ENCODE data around the gene CLEC16A. TPM values are rescaled to one million over a fixed set of nuclear protein-coding genes. Genes with fewer than 3 reads are reported as not detected.

The CLEC16A gene
- polyA plus RNA-seq, 1 experiment: 11.9 TPM

GRCh38 chr16:11140098-11140375, 195.7 kb downstream of the CLEC16A start:
- CTCF ChIA-PET: interaction anchor here (1.0 to 1.4 kb wide), 2 partner anchors 115 to 218 kb away, joined by 3 to 4 read pairs; no protein-coding TSS in a partner anchor

GRCh38 chr16:11140466-11140865, 196.1 kb downstream of the CLEC16A start:
- ChIA-PET CTCF (no interaction called here), POLR2A (no interaction called here)
- TF ChIP-seq CTCF (IDR thresholded peaks at IDR 0.05; ENCODE audit: low read depth, low read length): no peak

More at GRCh38 chr16:11140098-11140375, 195.7 kb downstream of the CLEC16A start:
- TF ChIP-seq CTCF (IDR thresholded peaks at IDR 0.05; ENCODE audit: low read depth, low read length): no peak
- H3K27ac ChIP-seq (ENCODE audit: low read depth, low read length): no peak overlapping the region
- H3K9me3 ChIP-seq (ENCODE audit: control insufficient read depth, insufficient read depth, low read length): no peaks in the 10 kb centered on the region; the same call in 1 of the 2 replicates
- H3K27me3 ChIP-seq (ENCODE audit: control insufficient read depth, insufficient read depth, low read length): no peaks in the 10 kb centered on the region
- POLR2A ChIA-PET: no interaction called here
- no peak overlapping the region for H3K4me3 ChIP-seq (ENCODE audit: low read depth, low read length)
- DNase-seq (ENCODE audit: low read depth, low spot score): no peak

GRCh38 chr16:11140867-11141266, 196.5 kb downstream of the CLEC16A start:
- ChIA-PET POLR2A (no interaction called here), CTCF (no interaction called here)

More at GRCh38 chr16:11140466-11140865, 196.1 kb downstream of the CLEC16A start:
- Histone ChIP-seq H3K27me3 (ENCODE audit: control insufficient read depth, insufficient read depth, low read length) (no peaks in the 10 kb centered on the region), H3K27ac (ENCODE audit: low read depth, low read length) (no peak overlapping the region), H3K4me3 (ENCODE audit: low read depth, low read length) (no peak overlapping the region), H3K9me3 (ENCODE audit: control insufficient read depth, insufficient read depth, low read length) (no peaks in the 10 kb centered on the region; the same call in 1 of the 2 replicates)
- DNase-seq (ENCODE audit: low read depth, low spot score): no peak

GRCh38 chr16:11141409-11142260, 197.3 kb downstream of the CLEC16A start:
- Histone ChIP-seq H3K4me3 (ENCODE audit: low read depth, low read length) (no peak overlapping the region), H3K9me3 (ENCODE audit: control insufficient read depth, insufficient read depth, low read length) (no peaks in the 10 kb centered on the region; the same call in 1 of the 2 replicates), H3K27ac (ENCODE audit: low read depth, low read length) (no peak overlapping the region), H3K27me3 (ENCODE audit: control insufficient read depth, insufficient read depth, low read length) (no peaks in the 10 kb centered on the region)
- ChIA-PET POLR2A (no interaction called here), CTCF (no interaction called here)
- no peak for TF ChIP-seq CTCF (IDR thresholded peaks at IDR 0.05; ENCODE audit: low read depth, low read length)
- no peak for DNase-seq (ENCODE audit: low read depth, low spot score)

More at GRCh38 chr16:11140867-11141266, 196.5 kb downstream of the CLEC16A start:
- no peaks in the 10 kb centered on the region; the same call in 1 of the 2 replicates for H3K9me3 ChIP-seq (ENCODE audit: control insufficient read depth, insufficient read depth, low read length)
- H3K27me3 ChIP-seq (ENCODE audit: control insufficient read depth, insufficient read depth, low read length): no peaks in the 10 kb centered on the region
- no peak for TF ChIP-seq CTCF (IDR thresholded peaks at IDR 0.05; ENCODE audit: low read depth, low read length)
- DNase-seq (ENCODE audit: low read depth, low spot score): no peak
- H3K4me3 ChIP-seq (ENCODE audit: low read depth, low read length): no peak overlapping the region
- H3K27ac ChIP-seq (ENCODE audit: low read depth, low read length): no peak overlapping the region

GRCh38 chr16:11142261-11142630, 197.9 kb downstream of the CLEC16A start:
- H3K9me3 ChIP-seq (ENCODE audit: control insufficient read depth, insufficient read depth, low read length): no peaks in the 10 kb centered on the region; the same call in 1 of the 2 replicates
- H3K4me3 ChIP-seq (ENCODE audit: low read depth, low read length): no peak overlapping the region
- H3K27me3 ChIP-seq (ENCODE audit: control insufficient read depth, insufficient read depth, low read length): no peaks in the 10 kb centered on the region
- TF ChIP-seq CTCF (IDR thresholded peaks at IDR 0.05; ENCODE audit: low read depth, low read length): no peak
- no peak for DNase-seq (ENCODE audit: low read depth, low spot score)
- CTCF ChIA-PET: no interaction called here
- no peak overlapping the region for H3K27ac ChIP-seq (ENCODE audit: low read depth, low read length)
- POLR2A ChIA-PET: no interaction called here
